ENCODE results near the gene ANG. TPM values are rescaled to one million over a fixed set of nuclear protein-coding genes. Genes with fewer than 3 reads are reported as not detected.
"Not testable (repeated sequence)": the region's sequence is repeated elsewhere in the genome, so short reads cannot be mapped to it uniquely, and the experiment has no call there.

Gene ANG
- total RNA-seq, 1 donor from 2014 or later: not detected

GRCh38 chr14:20734430-20734806 is 45.9 kb downstream of the ANG start:
- H3K27me3 Mint-ChIP-seq: peaks cover 2% of the 10 kb centered on the region
- no peaks in the 10 kb centered on the region for H3K36me3 Mint-ChIP-seq (ENCODE audit: low read depth)
- H3K4me1 Mint-ChIP-seq: peaks cover 12% of the 10 kb centered on the region
- TF ChIP-seq CTCF (IDR thresholded peaks at IDR 0.05): no peak
- no peak overlapping the region for H3K4me3 Mint-ChIP-seq
- DNase-seq: no peak
- ATAC-seq (ENCODE audit: low read depth): peak; percentile 42
- POLR2A ChIA-PET: interaction anchor here (1.0 to 1.1 kb wide), 2 partner anchors 11 to 19 kb away, joined by 3 read pairs; no protein-coding TSS in a partner anchor
- CTCF ChIA-PET: interaction anchor here (0.7 to 1.4 kb wide), 3 partner anchors 24 to 124 kb away, joined by 3 read pairs; no protein-coding TSS in a partner anchor
- no peak overlapping the region for H3K27ac Mint-ChIP-seq
- H3K9me3 Mint-ChIP-seq: no peaks in the 10 kb centered on the region
- intact Hi-C loops (cut with micrococcal nuclease): loop anchor here (2.0 kb wide), 1 partner anchor 16 kb away; no protein-coding TSS in a partner anchor

GRCh38 chr14:20738292-20738691 is 49.7 kb downstream of the ANG start:
- ATAC-seq (ENCODE audit: low read depth); POLR2A ChIA-PET; DNase-seq; H3K9me3 Mint-ChIP-seq; H3K27me3 Mint-ChIP-seq; H3K36me3 Mint-ChIP-seq (ENCODE audit: low read depth); CTCF ChIA-PET; intact Hi-C loops (cut with micrococcal nuclease); H3K4me3 Mint-ChIP-seq; H3K27ac Mint-ChIP-seq: not testable (repeated sequence)
- peaks cover 22% of the 10 kb centered on the region for H3K4me1 Mint-ChIP-seq

- ChIA-PET CTCF (no interaction called here), POLR2A (no interaction called here)
- DNase-seq (no peak), ATAC-seq (ENCODE audit: low read depth) (no peak)
- peaks cover 10% of the 10 kb centered on the region for H3K4me1 Mint-ChIP-seq
- intact Hi-C loops (cut with micrococcal nuclease): no loop called here
- no peaks in the 10 kb centered on the region for H3K9me3 Mint-ChIP-seq
- H3K27me3 Mint-ChIP-seq: peaks cover 2% of the 10 kb centered on the region
- H3K36me3 Mint-ChIP-seq (ENCODE audit: low read depth): no peaks in the 10 kb centered on the region
- no peak overlapping the region for H3K4me3 Mint-ChIP-seq
- TF ChIP-seq CTCF (IDR thresholded peaks at IDR 0.05): no peak
- no peak overlapping the region for H3K27ac Mint-ChIP-seq
Observed at GRCh38 chr14:20742132-20742531, 53.6 kb downstream of the ANG start.

- CTCF ChIA-PET: no interaction called here
- Mint-ChIP-seq H3K4me1 (peaks cover 10% of the 10 kb centered on the region), H3K9me3 (no peaks in the 10 kb centered on the region), H3K27me3 (peaks cover under 1% of the 10 kb centered on the region), H3K27ac (no peak overlapping the region), H3K4me3 (no peak overlapping the region), H3K36me3 (ENCODE audit: low read depth) (no peaks in the 10 kb centered on the region)
- TF ChIP-seq CTCF (IDR thresholded peaks at IDR 0.05): no peak
- ATAC-seq (ENCODE audit: low read depth): no peak
- intact Hi-C loops (cut with micrococcal nuclease): no loop called here
- DNase-seq: no peak
- POLR2A ChIA-PET: interaction anchor here (0.6 kb wide), 1 partner anchor 11 kb away, joined by 3 read pairs; no protein-coding TSS in a partner anchor
Observed at GRCh38 chr14:20743556-20743955, 55.0 kb downstream of the ANG start.

Other genes with a start within 250 kb of the ANG start
- gene OSGEP, start 234.0 kb upstream of the ANG start, total RNA-seq: 98.3 and 112 TPM in 2 replicates
- gene APEX1, start 233.5 kb upstream of the ANG start, total RNA-seq: 215 and 231 TPM in 2 replicates
- gene PIP4P1, start 227.3 kb upstream of the ANG start, total RNA-seq: 84.8 and 87.3 TPM in 2 replicates
- 87.2 and 88.0 TPM in 2 replicates for gene PNP, start 219.4 kb upstream of the ANG start, total RNA-seq
- gene RNASE10, start 183.2 kb upstream of the ANG start, total RNA-seq: 0.32 and 0.73 TPM in 2 replicates
- not detected in 2 replicates for gene RNASE9, start 127.7 kb upstream of the ANG start, total RNA-seq
- not detected in 2 replicates for gene RNASE11, start 100.8 kb upstream of the ANG start, total RNA-seq
- not detected in 2 replicates for gene RNASE12, start 97.4 kb upstream of the ANG start, total RNA-seq
- not detected in 2 replicates for gene OR6S1, start 47.1 kb upstream of the ANG start, total RNA-seq
- 0.20 and 1.0 TPM in 2 replicates for gene RNASE4, start 4.2 kb upstream of the ANG start, total RNA-seq
- gene EDDM3A, start 57.1 kb downstream of the ANG start, total RNA-seq: not detected in 2 replicates
- not detected in 2 replicates for gene EDDM3B, start 79.6 kb downstream of the ANG start, total RNA-seq
- gene RNASE6, start 92.5 kb downstream of the ANG start, total RNA-seq: 9.0 and 10.0 TPM in 2 replicates
- not detected in 2 replicates for gene RNASE1, start 114.1 kb downstream of the ANG start, total RNA-seq
- gene RNASE3, start 202.6 kb downstream of the ANG start, total RNA-seq: not detected in 2 replicates

Measured in activated B cell treated with CpG ODN at 0.5 μM for 24 hours (primary cell).